ENCODE results near the gene SV2A. TPM values are rescaled to one million over a fixed set of nuclear protein-coding genes. Genes with fewer than 3 reads are reported as not detected.

SV2A gene
- total RNA-seq, 2 donors from 2014 or later, result 22.7 to 24.3 TPM

DNA sequence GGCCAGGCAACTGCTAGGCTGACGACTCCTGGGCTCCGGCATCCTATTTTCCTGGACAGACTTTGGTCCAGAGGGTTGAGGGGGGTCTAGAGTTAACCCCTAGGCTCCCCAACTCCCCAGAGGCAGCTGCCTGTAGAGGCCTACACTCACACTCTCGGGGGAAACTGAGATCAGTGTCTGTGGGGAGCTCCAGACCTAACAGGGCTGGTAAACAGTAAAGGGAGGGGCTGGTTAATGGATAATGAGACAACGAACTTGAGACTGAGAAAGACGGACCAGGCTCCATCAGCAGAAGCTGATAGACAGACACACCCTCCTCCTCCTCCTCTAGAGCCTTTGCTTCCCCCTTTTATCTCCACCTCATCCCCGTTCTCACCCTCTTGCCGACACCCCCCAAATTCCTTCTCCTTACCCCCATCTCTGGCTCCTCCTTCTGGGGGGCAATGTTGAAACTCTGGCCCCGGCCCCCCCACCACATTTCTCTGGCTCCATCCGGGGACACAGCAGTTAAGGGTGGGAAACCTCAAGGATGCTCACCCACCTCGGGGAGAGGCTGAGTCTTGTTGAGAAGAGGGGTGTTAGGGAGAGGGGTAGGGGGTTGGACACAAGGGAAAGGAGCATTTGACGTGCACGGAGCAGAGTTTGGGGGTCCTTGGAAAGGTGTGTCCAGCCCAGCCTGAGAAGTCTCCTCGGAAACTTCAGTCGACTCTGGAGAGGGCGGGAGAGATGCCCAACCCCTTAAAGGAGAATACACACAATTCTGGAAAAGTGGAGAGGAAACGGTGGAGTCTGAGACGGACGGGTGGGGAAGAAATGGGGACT is 18.7 kb upstream of the SV2A start, which contains the start of gene MTMR11:
TSS of gene MTMR11 (minus strand) at position 710 of the 822 bp plus-strand sequence. CDS start at position 478, 232 bp downstream.
- Histone ChIP-seq H3K27me3 (replicated peaks; ENCODE audit: insufficient read depth) (no peaks in the 10 kb centered on the region), H3K9me3 (no peaks in the 10 kb centered on the region), H3K36me3 (peaks cover 17% of the 10 kb centered on the region), H3K27ac (peak within 1 kb of the TSS; percentile 81 to 89), H3K4me3 (peak within 1 kb of the TSS; percentile 84), H3K4me1 (ENCODE audit: control insufficient read depth in 1 of 2, low read depth in 2 of 2) (peaks cover 24 to 43% of the 10 kb centered on the region in 2 donors)
- DNase-seq (ENCODE audit: low spot score) (no peak), ATAC-seq (ENCODE audit: insufficient number of reproducible peaks, low FRiP score, low read depth) (peak; percentile 39)
- TF ChIP-seq, protein P1, sequence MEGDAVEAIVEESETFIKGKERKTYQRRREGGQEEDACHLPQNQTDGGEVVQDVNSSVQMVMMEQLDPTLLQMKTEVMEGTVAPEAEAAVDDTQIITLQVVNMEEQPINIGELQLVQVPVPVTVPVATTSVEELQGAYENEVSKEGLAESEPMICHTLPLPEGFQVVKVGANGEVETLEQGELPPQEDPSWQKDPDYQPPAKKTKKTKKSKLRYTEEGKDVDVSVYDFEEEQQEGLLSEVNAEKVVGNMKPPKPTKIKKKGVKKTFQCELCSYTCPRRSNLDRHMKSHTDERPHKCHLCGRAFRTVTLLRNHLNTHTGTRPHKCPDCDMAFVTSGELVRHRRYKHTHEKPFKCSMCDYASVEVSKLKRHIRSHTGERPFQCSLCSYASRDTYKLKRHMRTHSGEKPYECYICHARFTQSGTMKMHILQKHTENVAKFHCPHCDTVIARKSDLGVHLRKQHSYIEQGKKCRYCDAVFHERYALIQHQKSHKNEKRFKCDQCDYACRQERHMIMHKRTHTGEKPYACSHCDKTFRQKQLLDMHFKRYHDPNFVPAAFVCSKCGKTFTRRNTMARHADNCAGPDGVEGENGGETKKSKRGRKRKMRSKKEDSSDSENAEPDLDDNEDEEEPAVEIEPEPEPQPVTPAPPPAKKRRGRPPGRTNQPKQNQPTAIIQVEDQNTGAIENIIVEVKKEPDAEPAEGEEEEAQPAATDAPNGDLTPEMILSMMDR (IDR thresholded peaks at IDR 0.05), result no peak

DNA sequence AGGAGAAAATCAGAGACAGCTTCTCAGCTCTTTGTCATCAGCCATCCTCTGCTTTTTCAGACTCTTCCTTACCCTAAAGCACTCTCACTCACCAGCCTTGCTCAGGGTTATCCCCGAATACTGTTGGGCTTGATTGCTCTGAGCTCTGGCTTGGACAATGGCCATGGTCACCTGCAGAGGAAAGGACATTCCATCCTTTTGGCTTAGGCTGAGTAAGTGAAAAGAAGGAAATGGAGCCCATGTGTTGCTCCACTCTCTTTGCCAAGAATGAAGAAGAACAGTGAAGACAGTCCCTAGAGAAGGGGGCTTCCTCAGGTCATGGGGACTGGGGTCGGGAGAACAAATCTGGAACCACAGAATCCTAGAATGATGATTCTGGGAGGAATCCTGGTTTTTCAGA is 16.7 kb upstream of the SV2A start:
- H3K36me3 ChIP-seq, result peaks cover 37% of the 10 kb centered on the region
- peak overlapping the region in 1 of 2 donors; percentile 18 for H3K27ac ChIP-seq
- H3K9me3 ChIP-seq, result no peaks in the 10 kb centered on the region
- H3K4me3 ChIP-seq, result no peak overlapping the region
- ATAC-seq (ENCODE audit: insufficient number of reproducible peaks, low FRiP score, low read depth) (no peak), DNase-seq (ENCODE audit: low spot score) (no peak)
- TF ChIP-seq, protein P1 (IDR thresholded peaks at IDR 0.05), result no peak
- H3K27me3 ChIP-seq (replicated peaks; ENCODE audit: insufficient read depth), result no peaks in the 10 kb centered on the region
- H3K4me1 ChIP-seq (ENCODE audit: control insufficient read depth in 1 of 2, low read depth in 2 of 2), result peaks cover 20 to 38% of the 10 kb centered on the region in 2 donors

- no peak for ATAC-seq (ENCODE audit: insufficient number of reproducible peaks, low FRiP score, low read depth)
- TF ChIP-seq, protein P1 (IDR thresholded peaks at IDR 0.05), result no peak
Observed at GRCh38 chr1:149933208-149933607, 15.6 kb upstream of the SV2A start.

GRCh38 chr1:149932474-149932873 is 14.8 kb upstream of the SV2A start:
- DNase-seq (ENCODE audit: low spot score) (no peak), ATAC-seq (ENCODE audit: insufficient number of reproducible peaks, low FRiP score, low read depth) (no peak)
- Histone ChIP-seq H3K4me3 (no peak overlapping the region), H3K27me3 (replicated peaks; ENCODE audit: insufficient read depth) (no peaks in the 10 kb centered on the region), H3K4me1 (ENCODE audit: control insufficient read depth in 1 of 2, low read depth in 2 of 2) (peaks cover 16 to 33% of the 10 kb centered on the region in 2 donors), H3K9me3 (no peaks in the 10 kb centered on the region), H3K36me3 (peaks cover 37% of the 10 kb centered on the region), H3K27ac (no peak overlapping the region)
- TF ChIP-seq, protein P1 (IDR thresholded peaks at IDR 0.05), result no peak

More at GRCh38 chr1:149933208-149933607, 15.6 kb upstream of the SV2A start:
- Histone ChIP-seq H3K36me3 (peaks cover 37% of the 10 kb centered on the region), H3K4me1 (ENCODE audit: control insufficient read depth in 1 of 2, low read depth in 2 of 2) (peaks cover 21 to 39% of the 10 kb centered on the region in 2 donors), H3K27ac (no peak overlapping the region), H3K4me3 (no peak overlapping the region), H3K9me3 (no peaks in the 10 kb centered on the region), H3K27me3 (replicated peaks; ENCODE audit: insufficient read depth) (no peaks in the 10 kb centered on the region)
- DNase-seq (ENCODE audit: low spot score), result no peak

GRCh38 chr1:149931212-149931790 is 13.7 kb upstream of the SV2A start:
- H3K4me3 ChIP-seq, result no peak overlapping the region
- no peaks in the 10 kb centered on the region for H3K27me3 ChIP-seq (replicated peaks; ENCODE audit: insufficient read depth)
- DNase-seq (ENCODE audit: low spot score) (no peak), ATAC-seq (ENCODE audit: insufficient number of reproducible peaks, low FRiP score, low read depth) (no peak)
- H3K36me3 ChIP-seq, result peaks cover 40% of the 10 kb centered on the region
- H3K27ac ChIP-seq, result no peak overlapping the region
- H3K9me3 ChIP-seq, result no peaks in the 10 kb centered on the region
- TF ChIP-seq, protein P1 (IDR thresholded peaks at IDR 0.05), result no peak
- H3K4me1 ChIP-seq (ENCODE audit: control insufficient read depth in 1 of 2, low read depth in 2 of 2), result peaks cover 23 to 36% of the 10 kb centered on the region in 2 donors
